Measurements from ENCODE around the gene DCPS.
"Not testable (repeated sequence)": the region's sequence is repeated elsewhere in the genome, so short reads cannot be mapped to it uniquely, and the experiment has no call there.

DCPS gene

GRCh38 chr11:126362879-126363655, 59.2 kb downstream of the DCPS start:
- DNase-seq, result no peak

- DNase-seq, result no peak
These were observed 59.9 kb downstream of the DCPS start for GRCh38 chr11:126363706-126364248.

GRCh38 chr11:126364735-126365134, 60.9 kb downstream of the DCPS start:
- DNase-seq, result not testable (repeated sequence)

DNA sequence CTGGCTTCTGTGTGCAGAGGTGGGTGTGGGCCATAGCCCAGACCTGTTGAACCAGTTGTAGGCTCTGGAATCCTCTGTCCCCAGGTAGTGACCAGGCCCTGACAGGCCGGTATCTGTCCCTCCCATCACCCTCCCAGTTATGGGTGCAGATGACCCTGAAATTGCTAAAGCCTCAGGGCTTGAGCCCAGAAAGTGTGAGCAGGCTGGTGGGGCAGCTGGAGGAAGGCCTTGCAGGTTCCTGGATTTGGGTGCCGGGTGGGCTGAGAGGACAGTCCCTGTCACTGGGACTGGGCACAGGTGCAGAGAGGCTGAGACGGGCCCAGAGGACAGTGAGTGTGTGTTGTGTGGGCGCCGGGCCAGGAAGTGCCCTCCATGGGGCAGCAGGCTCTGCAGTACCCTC, 61.6 kb downstream of the DCPS start:
- not testable (repeated sequence) for DNase-seq

DNA sequence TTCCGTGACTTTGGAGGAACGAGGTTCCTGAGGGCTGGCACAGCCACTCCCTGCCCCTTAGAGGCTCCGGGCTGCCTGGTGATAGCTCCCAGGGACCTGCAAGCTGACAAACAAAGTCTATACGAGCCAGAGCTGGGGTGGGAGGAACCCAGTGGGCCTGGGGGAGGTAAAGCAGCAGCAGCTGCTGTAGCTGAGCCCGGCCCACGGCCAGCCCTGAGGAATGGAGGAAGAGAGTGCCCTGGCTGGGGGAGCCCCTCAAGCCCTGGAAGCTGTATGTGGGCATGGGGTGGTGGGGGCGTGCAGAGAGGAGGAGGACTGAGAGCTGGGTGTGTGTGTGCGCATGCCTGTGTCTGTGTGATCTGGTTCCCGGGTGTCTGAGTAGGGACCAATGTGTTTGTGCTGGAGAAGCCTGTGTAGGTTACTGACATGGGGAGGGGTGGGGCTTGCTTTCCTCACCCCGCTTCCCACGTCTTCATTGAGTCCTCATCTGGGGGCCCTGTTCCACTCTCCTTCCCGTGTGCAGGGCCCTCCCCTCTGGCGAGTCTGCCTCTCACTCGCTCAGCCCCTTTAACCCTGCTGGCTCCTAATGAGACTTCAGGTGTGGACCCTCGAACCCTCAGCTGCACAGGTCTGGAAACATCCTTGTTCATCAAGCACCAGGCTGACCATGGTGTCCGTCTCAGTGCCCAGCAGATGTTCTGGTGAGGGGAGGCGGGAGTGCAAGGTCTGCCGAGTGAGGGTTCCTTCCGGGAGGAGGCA, 62.4 kb downstream of the DCPS start:
- no peak for DNase-seq

- DNase-seq, result not testable (repeated sequence)
These were observed 63.2 kb downstream of the DCPS start for GRCh38 chr11:126366823-126367654.

- DNase-seq, result not testable (repeated sequence)
These were observed 63.9 kb downstream of the DCPS start for GRCh38 chr11:126367806-126368205.

DNA sequence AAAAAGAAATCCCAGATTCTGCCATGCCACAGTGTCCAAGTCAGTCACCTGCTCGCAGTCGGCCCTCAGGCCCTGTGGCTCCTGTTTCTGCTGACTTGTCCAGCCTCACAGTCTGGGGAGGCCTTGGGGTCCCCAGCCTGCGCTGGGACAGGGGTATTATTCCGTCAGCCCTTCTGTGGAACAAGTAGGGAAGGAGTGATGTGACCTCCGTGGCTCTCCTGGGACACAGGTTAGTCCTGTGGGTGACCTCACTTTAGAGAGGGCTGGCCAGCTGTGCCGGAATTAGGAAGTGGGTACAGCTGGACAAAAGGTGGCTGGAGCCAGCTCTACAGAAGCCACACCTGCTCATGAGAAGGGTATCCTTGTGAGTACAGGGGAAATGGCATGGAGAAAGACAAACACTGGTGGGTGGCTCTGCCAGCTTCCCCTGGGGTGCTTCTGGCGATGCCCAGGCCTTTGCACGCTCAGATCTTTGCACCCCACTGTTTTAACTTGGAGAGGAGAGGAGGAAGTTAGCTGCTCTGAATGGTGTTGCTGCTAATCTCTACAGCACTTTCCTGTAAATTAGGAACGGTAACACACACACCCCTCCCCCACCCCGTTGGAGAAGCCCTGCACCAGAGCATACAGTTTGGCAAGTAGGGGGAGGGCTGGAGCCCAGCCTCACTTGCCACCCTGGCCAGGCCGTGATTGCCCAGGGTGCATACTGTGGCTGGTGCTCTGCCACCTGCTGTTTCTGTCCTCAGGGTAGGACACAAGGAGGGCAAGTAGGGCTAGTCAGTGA, 64.7 kb downstream of the DCPS start:
- not testable (repeated sequence) for DNase-seq

DNA sequence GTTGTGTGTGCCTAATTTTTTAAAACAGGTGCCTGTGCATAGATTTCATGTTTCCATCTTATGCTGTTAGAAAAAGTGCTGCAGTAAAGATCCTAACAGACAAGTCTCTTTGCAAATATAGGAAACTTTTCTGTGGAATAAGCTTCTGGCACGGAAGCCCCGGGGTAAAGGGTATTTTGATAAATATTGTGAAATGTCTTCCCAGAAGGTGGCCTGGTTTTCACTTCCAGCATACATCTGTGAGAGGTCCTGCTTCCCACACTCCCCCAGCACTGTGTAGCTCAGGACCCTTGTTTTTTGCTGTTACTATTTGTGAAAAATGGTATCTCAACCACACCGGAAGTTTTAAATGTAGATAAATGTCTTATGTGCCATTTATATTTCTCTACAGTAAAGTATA, 66.2 kb downstream of the DCPS start:
- no peak for DNase-seq

- DNase-seq, result no peak
These were observed 67.7 kb downstream of the DCPS start for GRCh38 chr11:126371595-126371994.

GRCh38 chr11:126373389-126374066, 69.7 kb downstream of the DCPS start:
- not testable (repeated sequence) for DNase-seq

GRCh38 chr11:126374562-126375300, 70.9 kb downstream of the DCPS start:
- DNase-seq, result not testable (repeated sequence)

DNA sequence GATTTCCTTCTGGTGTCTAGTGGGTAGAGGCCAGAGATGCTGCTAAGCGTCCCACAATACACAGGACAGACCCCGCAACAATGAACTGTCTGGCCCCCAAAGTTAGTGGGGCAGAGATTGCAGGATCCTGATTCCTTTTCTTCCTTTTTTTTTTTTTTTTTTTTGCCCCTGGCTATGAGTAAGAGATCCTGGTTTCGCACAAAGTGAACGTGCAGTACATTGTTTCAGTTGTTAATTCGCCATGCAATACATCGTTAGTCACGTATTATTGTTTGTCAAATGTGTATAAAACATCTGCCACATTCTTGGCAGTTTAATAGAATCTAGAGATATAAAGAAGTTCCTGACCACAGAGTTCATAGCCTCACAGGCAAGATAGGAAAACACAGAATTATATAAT, 71.9 kb downstream of the DCPS start:
- no peak for DNase-seq

DNA sequence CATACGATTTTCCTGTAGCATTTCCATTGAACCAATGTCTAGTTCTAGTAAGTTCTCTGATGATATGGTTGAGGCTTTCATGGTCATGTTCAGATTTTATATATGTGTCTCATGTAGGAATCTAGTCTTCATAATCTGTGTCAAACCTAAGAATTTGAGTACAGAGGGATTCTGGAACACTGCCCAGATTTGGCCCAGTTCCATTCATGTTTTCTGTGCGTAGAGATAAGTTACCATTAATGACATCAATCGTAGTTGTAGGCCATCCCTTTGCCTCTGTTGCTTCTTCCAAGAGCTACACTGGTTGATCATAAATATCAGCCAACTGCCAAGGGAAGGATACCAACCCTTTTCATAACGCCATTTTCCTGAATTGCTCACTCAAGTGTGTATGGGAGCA, 74.9 kb downstream of the DCPS start:
- no peak for DNase-seq

GRCh38 chr11:126380909-126381308, 77.0 kb downstream of the DCPS start:
- DNase-seq, result no peak

- DNase-seq, result not testable (repeated sequence)
These were observed 78.1 kb downstream of the DCPS start for GRCh38 chr11:126381960-126382359.

- DNase-seq, result not testable (repeated sequence)
These were observed 78.8 kb downstream of the DCPS start for GRCh38 chr11:126382641-126383040.

GRCh38 chr11:126383339-126384335, 79.8 kb downstream of the DCPS start:
- no peak for DNase-seq

- no peak for DNase-seq
These were observed 80.7 kb downstream of the DCPS start for GRCh38 chr11:126384449-126385070.

All from right forelimb (tissue), 1 donor.